GM19397 (cell line): ENCODE data around the gene RAF1.
A peak's percentile ranks its signal among the peaks of the same experiment; 100 is the strongest.

ENCODE experiments used
- ATAC-seq: cut with Tn5 transposase; IDR thresholded peaks from one replicate; pipeline ENCODE4 v1.9.1; 2021; ENCODE audit warnings: mild to moderate bottlenecking, moderate library complexity; ENCODE audit not compliant: unreplicated experiment

Gene RAF1

GRCh38 chr3:12593473-12593872 is 70.4 kb downstream of the RAF1 start:
- no peak for ATAC-seq

GRCh38 chr3:12591997-12592715 is 71.8 kb downstream of the RAF1 start:
- no peak for ATAC-seq

- ATAC-seq: no peak
Observed at GRCh38 chr3:12591456-12591855, 72.5 kb downstream of the RAF1 start.

GRCh38 chr3:12590096-12590495 is 73.8 kb downstream of the RAF1 start:
- ATAC-seq: no peak

GRCh38 chr3:12588039-12589009 is 75.6 kb downstream of the RAF1 start:
- no peak for ATAC-seq

GRCh38 chr3:12586403-12586802 is 77.5 kb downstream of the RAF1 start:
- no peak for ATAC-seq

- peak; percentile 50 for ATAC-seq
Observed at GRCh38 chr3:12585970-12586369, 77.9 kb downstream of the RAF1 start.

GRCh38 chr3:12585181-12585580 is 78.7 kb downstream of the RAF1 start:
- no peak for ATAC-seq

GRCh38 chr3:12584083-12584482 is 79.8 kb downstream of the RAF1 start:
- no peak for ATAC-seq

- ATAC-seq: no peak
Observed at GRCh38 chr3:12583280-12583679, 80.6 kb downstream of the RAF1 start.

- ATAC-seq: no peak
Observed at GRCh38 chr3:12582730-12583129, 81.2 kb downstream of the RAF1 start.

- ATAC-seq: no peak
Observed at GRCh38 chr3:12579905-12580304, 84.0 kb downstream of the RAF1 start.

GRCh38 chr3:12579456-12579855 is 84.5 kb downstream of the RAF1 start:
- ATAC-seq: no peak

GRCh38 chr3:12578742-12579141 is 85.2 kb downstream of the RAF1 start:
- ATAC-seq: no peak

- no peak for ATAC-seq
Observed at GRCh38 chr3:12577379-12577778, 86.5 kb downstream of the RAF1 start.

GRCh38 chr3:12574661-12575060 is 89.3 kb downstream of the RAF1 start:
- ATAC-seq: no peak

- no peak for ATAC-seq
Observed at GRCh38 chr3:12574131-12574530, 89.8 kb downstream of the RAF1 start.

- no peak for ATAC-seq
Observed at GRCh38 chr3:12571986-12572385, 91.9 kb downstream of the RAF1 start.

GRCh38 chr3:12569836-12570235 is 94.1 kb downstream of the RAF1 start:
- ATAC-seq: no peak

- ATAC-seq: no peak
Observed at GRCh38 chr3:12568747-12569146, 95.2 kb downstream of the RAF1 start.

GRCh38 chr3:12566976-12567375 is 96.9 kb downstream of the RAF1 start:
- ATAC-seq: no peak

GRCh38 chr3:12562451-12562850 is 101.5 kb downstream of the RAF1 start:
- no peak for ATAC-seq
